K562 (cell line): ENCODE data around the gene CAPZA1. TPM values are rescaled to one million over a fixed set of nuclear protein-coding genes. Genes with fewer than 3 reads are reported as not detected.
A peak's percentile ranks its signal among the peaks of the same experiment; 100 is the strongest.

ENCODE experiments used
- BDP1 ChIP-seq: IDR thresholded peaks from 3 replicates; pipeline ENCODE4 v1.6.1; 2011; ENCODE audit not compliant: insufficient read length, insufficient read depth
- BRF1 ChIP-seq: IDR thresholded peaks from 3 replicates; pipeline ENCODE4 v1.6.1; 2011; ENCODE audit warnings: borderline replicate concordance, mild to moderate bottlenecking; ENCODE audit not compliant: insufficient read length; ENCODE audit errors: extremely low read depth
- E2F1 ChIP-seq: sonication (generic); formaldehyde crosslinking; IDR thresholded peaks from 2 replicates; pipeline ENCODE4 v1.8.1; 2023; ENCODE audit warnings: mild to moderate bottlenecking, missing genetic modification reagents, moderate library complexity
- E2F5 ChIP-seq: sonication (generic); formaldehyde crosslinking; IDR thresholded peaks from 2 replicates; pipeline ENCODE4 v1.8.0; 2022; ENCODE audit warnings: mild to moderate bottlenecking, missing genetic modification reagents
- E4F1 ChIP-seq: fragments of 250-450 bp; sonication (Bioruptor Pico); IDR thresholded peaks from 2 replicates; pipeline ENCODE4 v1.5.0; 2021; ENCODE audit warnings: mild to moderate bottlenecking, borderline replicate concordance
- EGR1 ChIP-seq: fragments of 450-650 bp; conservative IDR thresholded peaks from 2 replicates; pipeline ENCODE4 v1.6.1; 2017; ENCODE audit warnings: mild to moderate bottlenecking
- EP300 ChIP-seq: IDR thresholded peaks from 2 replicates; pipeline ENCODE4 v1.6.1; 2012; ENCODE audit warnings: low read length, improper control_type of control experiment
- KLF6 ChIP-seq: fragments of 250-450 bp; sonication (Bioruptor Pico); IDR thresholded peaks from 2 replicates; pipeline ENCODE4 v1.4.0; 2020; ENCODE audit warnings: mild to moderate bottlenecking, moderate library complexity, borderline replicate concordance
- LARP7 ChIP-seq: fragments of 450-650 bp; IDR thresholded peaks from 2 replicates; pipeline ENCODE4 v1.6.1; 2016
- MAZ ChIP-seq, 2 experiments: fragments of 450-650 bp in 1 of 2; sonication (generic) in 1 of 2; formaldehyde crosslinking; IDR thresholded peaks in 1 of 2; conservative IDR thresholded peaks in 1 of 2; 2 replicates each; pipeline versions ENCODE4 v1.4.0 to v1.5.0; 2020; ENCODE audit warnings: mild to moderate bottlenecking in 1 of 2, missing genetic modification reagents in 1 of 2
- NCOA2 ChIP-seq, 2 experiments: fragments of 450-650 bp; IDR thresholded peaks; 2 replicates each; pipeline ENCODE4 v1.6.1; 2018; ENCODE audit warnings: mild to moderate bottlenecking in 2 of 2, moderate library complexity in 1 of 2; ENCODE audit not compliant: partially characterized antibody in 2 of 2
- POLR3A ChIP-seq: IDR thresholded peaks from 2 replicates; pipeline ENCODE4 v1.6.1; 2011; ENCODE audit warnings: borderline replicate concordance, mild to moderate bottlenecking, moderate library complexity; ENCODE audit not compliant: insufficient read length, insufficient read depth; ENCODE audit errors: extremely low read depth
- RBM15 ChIP-seq: fragments of 200-400 bp; formaldehyde crosslinking; IDR thresholded peaks from 2 replicates; pipeline ENCODE4 v1.6.1; 2018; ENCODE audit warnings: mild to moderate bottlenecking, low read length, moderate library complexity; ENCODE audit not compliant: insufficient read depth
- RUNX1 ChIP-seq: sonication (generic); IDR thresholded peaks from 2 replicates; pipeline ENCODE4 v1.6.1; 2016; ENCODE audit warnings: antibody characterized with exemption, low read depth
- SPI1 ChIP-seq: IDR thresholded peaks from 2 replicates; pipeline ENCODE4 v1.6.1; 2011; ENCODE audit warnings: low read depth, low read length, control low read depth, borderline replicate concordance
- TRIM28 ChIP-seq: fragments of 450-650 bp; IDR thresholded peaks from 2 replicates; pipeline ENCODE4 v1.6.1; 2017
- TSC22D4 ChIP-seq: fragments of 450-650 bp; IDR thresholded peaks from 2 replicates; pipeline ENCODE4 v1.6.1; 2016; ENCODE audit warnings: missing genetic modification characterization, missing biosample characterization, control low read depth
- XRCC3 ChIP-seq: fragments of 450-650 bp; IDR thresholded peaks from 2 replicates; pipeline ENCODE4 v1.6.1; 2017; ENCODE audit warnings: mild to moderate bottlenecking, moderate library complexity
- ZBTB9 ChIP-seq: fragments of 450-650 bp; formaldehyde crosslinking; IDR thresholded peaks from 2 replicates; pipeline ENCODE4 v1.4.0; 2020; ENCODE audit warnings: mild to moderate bottlenecking, moderate library complexity
- ZNF584 ChIP-seq: fragments of 200-800 bp; sonication (Bioruptor generic); IDR thresholded peaks from 2 replicates; pipeline ENCODE4 v1.6.1; 2016; ENCODE audit warnings: low read depth, mild to moderate bottlenecking, missing genetic modification characterization, missing compliant biosample characterization
- ZNF717 ChIP-seq: fragments of 250-450 bp; sonication (Bioruptor Pico); IDR thresholded peaks from 2 replicates; pipeline ENCODE4 v1.5.0; 2021
- polyA plus RNA-seq, 8 experiments: library from polyadenylated mRNA; depleted of rRNA in 4 of 8; stranded (reverse) in 5 of 8; unstranded in 3 of 8; fragments of >200 nt; fragmentation: Nextera tagmentation in 2 of 8; fragmentation: Illumina TruSeq in 1 of 8; extraction: Ambion mirVana in 2 of 8; extraction: Trizol in 1 of 8; gene quantifications; 2 replicates each; pipeline versions ENCODE4 v1.2.1 to v1.2.3, GENCODE V29; 2011 to 2014; ENCODE audit warnings: inconsistent platforms in 1 of 8, missing spikeins in 1 of 8
- total RNA-seq, 7 experiments: library from RNA; depleted of rRNA in 6 of 7; stranded (reverse); fragments of >200 nt in 6 of 7; fragmentation: Illumina TruSeq in 2 of 7; extraction: Trizol in 2 of 7; gene quantifications; 2 replicates each; pipeline versions ENCODE4 v1.2.1 to v1.2.3, GENCODE V29; 2011 to 2021; ENCODE audit warnings: low replicate concordance in 1 of 7
- TF ChIP-seq, protein P1 (sequence below): fragments of 250-450 bp; sonication (Bioruptor Pico); IDR thresholded peaks from 2 replicates; pipeline ENCODE4 v1.4.0; 2020

CAPZA1 gene
- total and polyA plus RNA-seq, 9 of the 15 experiments (the other 6 are each of a cell fraction or from before 2014, with no cell fraction given): 237 to 1,020 (median 306) TPM

- no peak for TF ChIP-seq ZBTB9 (CRISPR knock-in tag)
- TF ChIP-seq NCOA2 (IDR thresholded peaks at IDR 0.05; ENCODE audit: partially characterized antibody in 2 of 2): no peak
- TF ChIP-seq KLF6 (CRISPR knock-in tag): no peak
- TF ChIP-seq, protein P1, sequence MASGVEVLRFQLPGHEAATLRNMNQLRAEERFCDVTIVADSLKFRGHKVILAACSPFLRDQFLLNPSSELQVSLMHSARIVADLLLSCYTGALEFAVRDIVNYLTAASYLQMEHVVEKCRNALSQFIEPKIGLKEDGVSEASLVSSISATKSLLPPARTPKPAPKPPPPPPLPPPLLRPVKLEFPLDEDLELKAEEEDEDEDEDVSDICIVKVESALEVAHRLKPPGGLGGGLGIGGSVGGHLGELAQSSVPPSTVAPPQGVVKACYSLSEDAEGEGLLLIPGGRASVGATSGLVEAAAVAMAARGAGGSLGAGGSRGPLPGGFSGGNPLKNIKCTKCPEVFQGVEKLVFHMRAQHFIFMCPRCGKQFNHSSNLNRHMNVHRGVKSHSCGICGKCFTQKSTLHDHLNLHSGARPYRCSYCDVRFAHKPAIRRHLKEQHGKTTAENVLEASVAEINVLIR (CRISPR knock-in tag): no peak
- no peak for TF ChIP-seq MAZ (CRISPR knock-in tag; conservative IDR thresholded peaks at IDR 0.05 in 1 of 2, IDR thresholded peaks at IDR 0.05 in 1 of 2)
- TF ChIP-seq ZNF717 (CRISPR knock-in tag): no peak
- TF ChIP-seq TRIM28: no peak
- TF ChIP-seq RUNX1: no peak
- no peak for TF ChIP-seq EP300
- 0 out of 2 replicates have a peak, but pooled peaks have one; percentile 60 for TF ChIP-seq E2F5 (CRISPR knock-in tag)
- no peak for TF ChIP-seq EGR1
- TF ChIP-seq XRCC3: no peak
- no peak for TF ChIP-seq ZNF584 (CRISPR knock-in tag)
- no peak for TF ChIP-seq E2F1 (CRISPR knock-in tag)
- TF ChIP-seq BDP1: no peak
- TF ChIP-seq TSC22D4: no peak
- TF ChIP-seq SPI1: peak; percentile 98
- no peak for TF ChIP-seq LARP7
- no peak for TF ChIP-seq RBM15
- TF ChIP-seq E4F1 (CRISPR knock-in tag): no peak
- no peak for TF ChIP-seq POLR3A
- TF ChIP-seq BRF1: no peak
These were observed 94.1 kb downstream of the CAPZA1 start (continued) for GRCh38 chr1:112713466-112714312.
